Activated T-cell treated with anti-CD3 and anti-CD28 coated beads for 1 hour (primary cell): ENCODE measurements around the gene PRDM2.
A peak's percentile ranks its signal among the peaks of the same experiment; 100 is the strongest.
"Not testable (repeated sequence)": the region's sequence is repeated elsewhere in the genome, so short reads cannot be mapped to it uniquely, and the experiment has no call there.

Experiments used
- DNase-seq: peaks from one replicate; pipeline ENCODE4 v3.0.0-alpha.2; 2020; ENCODE audit warnings: low read depth

Gene PRDM2

GRCh38 chr1:13699936-13700520 lies at the start of gene PRDM2:
TSS of gene PRDM2 (plus strand) at chr1:13700188. CDS start at chr1:13715606, 15,418 bp downstream.
- peak; percentile 46 for DNase-seq

- no peak for DNase-seq
Measured at GRCh38 chr1:13651279-13651678, 48.7 kb upstream of the PRDM2 start.

GRCh38 chr1:13652238-13652637 lies 47.8 kb upstream of the PRDM2 start:
- DNase-seq, result no peak

GRCh38 chr1:13661539-13661938 lies 38.4 kb upstream of the PRDM2 start:
- no peak for DNase-seq

- no peak for DNase-seq
Measured at GRCh38 chr1:13662493-13662892, 37.5 kb upstream of the PRDM2 start.

- no peak for DNase-seq
Measured at GRCh38 chr1:13663969-13664368, 36.0 kb upstream of the PRDM2 start.

- DNase-seq, result no peak
Measured at GRCh38 chr1:13664451-13664850, 35.5 kb upstream of the PRDM2 start.

- no peak for DNase-seq
Measured at GRCh38 chr1:13666317-13666716, 33.7 kb upstream of the PRDM2 start.

- DNase-seq, result no peak
Measured at GRCh38 chr1:13667691-13668090, 32.3 kb upstream of the PRDM2 start.

GRCh38 chr1:13674377-13674776 lies 25.6 kb upstream of the PRDM2 start:
- DNase-seq, result no peak

- DNase-seq, result no peak
Measured at GRCh38 chr1:13675151-13675651, 24.8 kb upstream of the PRDM2 start.

GRCh38 chr1:13677896-13678295 lies 22.1 kb upstream of the PRDM2 start:
- DNase-seq, result no peak

GRCh38 chr1:13679651-13680050 lies 20.3 kb upstream of the PRDM2 start:
- no peak for DNase-seq

GRCh38 chr1:13680609-13681008 lies 19.4 kb upstream of the PRDM2 start:
- not testable (repeated sequence) for DNase-seq

- no peak for DNase-seq
Measured at GRCh38 chr1:13681921-13682320, 18.1 kb upstream of the PRDM2 start.

GRCh38 chr1:13682444-13682843 lies 17.5 kb upstream of the PRDM2 start:
- no peak for DNase-seq

GRCh38 chr1:13683206-13683605 lies 16.8 kb upstream of the PRDM2 start:
- no peak for DNase-seq

GRCh38 chr1:13687151-13687715 lies 12.8 kb upstream of the PRDM2 start:
- no peak for DNase-seq

- DNase-seq, result not testable (repeated sequence)
Measured at GRCh38 chr1:13693094-13693493, 6.9 kb upstream of the PRDM2 start.

- DNase-seq, result no peak
Measured at GRCh38 chr1:13694886-13695684, 4.9 kb upstream of the PRDM2 start.

GRCh38 chr1:13697738-13698137 lies 2.2 kb upstream of the PRDM2 start:
- DNase-seq, result no peak

- DNase-seq, result no peak
Measured at GRCh38 chr1:13699510-13699909, 478 bp upstream of the PRDM2 start.
